Forelimb muscle (tissue), 1 donor: ENCODE results near the gene ASZ1. TPM values are rescaled to one million over a fixed set of nuclear protein-coding genes. Genes with fewer than 3 reads are reported as not detected.

Experiments
- DNase-seq: peaks from one replicate; pipeline ENCODE4 v3.0.0-alpha.2; 2013; ENCODE audit warnings: low read depth
- polyA plus RNA-seq: library from polyadenylated mRNA; unstranded; fragments of 120-200 nt; gene quantifications from one replicate; pipeline ENCODE4 v1.2.1, GENCODE V29; 2013; ENCODE audit not compliant: insufficient read length

ASZ1 gene
- polyA plus RNA-seq, 1 donor, result not detected

DNA sequence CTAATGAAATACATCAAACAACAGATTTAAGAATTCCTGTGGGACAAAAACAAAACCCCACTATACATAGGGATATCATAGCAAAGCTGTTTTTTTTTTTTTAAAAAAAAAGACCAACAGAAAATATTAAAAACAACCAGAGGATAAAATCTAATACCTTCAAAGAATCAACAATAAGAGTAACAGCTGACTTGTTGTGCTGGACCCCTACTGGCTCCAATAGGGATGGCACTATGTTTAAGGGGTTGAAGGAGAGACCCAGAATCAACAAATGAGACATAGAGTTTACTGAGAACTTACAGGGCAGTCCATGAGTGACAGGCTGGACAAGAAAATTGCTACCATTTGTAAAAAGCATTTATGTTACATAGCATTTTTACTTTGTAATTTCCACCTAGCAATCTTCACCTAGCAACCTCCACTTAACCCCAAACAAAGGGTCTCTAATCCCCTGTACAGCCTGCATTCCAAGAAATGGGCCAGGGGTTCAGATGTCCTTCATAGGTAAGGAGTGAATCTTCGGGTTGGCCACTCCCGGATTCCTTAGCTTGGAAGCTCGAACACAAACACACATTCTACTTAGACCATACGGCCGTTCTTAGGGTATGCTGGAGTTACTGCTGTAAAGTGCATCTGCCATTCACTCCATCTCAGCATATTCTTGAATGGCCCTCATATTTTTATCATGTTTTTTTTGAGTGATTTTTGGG is 25.8 kb downstream of the ASZ1 start:
- DNase-seq, result no peak

DNA sequence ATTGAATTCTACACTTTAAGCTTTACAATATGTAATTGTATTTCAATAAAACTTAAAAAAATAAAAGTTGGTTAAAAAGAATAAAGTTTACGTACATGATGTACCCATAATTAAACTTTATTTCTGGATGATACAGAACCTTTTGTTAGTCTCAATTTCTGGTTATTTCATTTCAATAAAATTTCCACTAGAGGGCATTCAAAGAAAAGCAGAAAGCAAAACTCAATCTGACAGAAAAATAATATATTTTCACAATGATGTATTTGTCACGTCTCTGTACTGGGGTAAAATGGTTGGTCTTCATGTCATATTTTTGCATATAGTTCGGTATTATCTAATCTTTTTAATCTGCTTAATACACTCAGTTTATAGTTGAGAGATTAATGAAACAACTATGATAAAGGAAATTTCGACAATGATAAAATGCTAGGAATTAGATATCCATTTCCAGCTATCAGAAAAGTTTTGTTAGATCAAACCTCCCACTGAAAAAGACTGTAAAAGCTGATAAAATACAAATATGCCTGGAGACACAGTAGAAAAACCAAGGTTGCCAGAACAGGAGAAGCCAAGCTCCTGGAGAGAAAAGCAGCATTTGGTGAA is 27.4 kb downstream of the ASZ1 start:
- no peak for DNase-seq

DNA sequence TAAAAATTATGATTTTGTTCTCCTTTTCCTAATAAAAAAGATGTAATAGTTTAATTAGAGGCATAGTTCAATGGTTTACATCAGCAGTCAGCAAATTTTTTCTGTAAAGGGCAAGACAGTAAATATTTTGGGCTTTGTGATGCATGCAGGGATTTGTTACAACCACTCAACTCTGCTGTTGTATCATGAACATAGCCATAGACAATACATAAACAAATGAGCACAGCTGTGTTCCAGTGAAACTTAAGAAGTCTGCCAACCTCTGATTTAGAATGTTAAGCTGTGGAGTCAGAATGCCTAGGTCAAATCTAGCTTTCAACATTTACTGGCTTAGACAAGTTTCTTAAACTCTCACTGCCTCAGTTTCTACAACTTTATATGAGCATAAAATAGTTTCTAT is 31.6 kb downstream of the ASZ1 start:
- DNase-seq, result no peak

DNA sequence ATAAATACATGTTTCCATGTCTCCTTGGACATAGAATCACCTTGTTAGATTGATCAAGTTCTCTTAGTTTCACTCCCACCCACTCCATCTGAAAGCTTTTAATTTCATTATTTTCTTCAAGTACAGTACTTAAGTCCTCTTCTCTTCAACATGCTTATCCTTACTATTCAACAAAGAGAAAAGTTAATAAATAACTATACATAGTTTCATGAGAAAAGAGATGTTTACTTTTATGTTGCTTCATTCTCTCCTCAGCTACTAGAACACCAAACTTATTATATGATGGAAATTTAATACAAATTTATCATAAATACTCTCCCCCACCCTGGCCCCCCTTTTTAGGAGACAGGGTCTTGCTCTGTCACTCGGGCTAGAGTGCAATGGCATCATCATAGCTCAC is 33.5 kb downstream of the ASZ1 start:
- DNase-seq, result no peak

DNA sequence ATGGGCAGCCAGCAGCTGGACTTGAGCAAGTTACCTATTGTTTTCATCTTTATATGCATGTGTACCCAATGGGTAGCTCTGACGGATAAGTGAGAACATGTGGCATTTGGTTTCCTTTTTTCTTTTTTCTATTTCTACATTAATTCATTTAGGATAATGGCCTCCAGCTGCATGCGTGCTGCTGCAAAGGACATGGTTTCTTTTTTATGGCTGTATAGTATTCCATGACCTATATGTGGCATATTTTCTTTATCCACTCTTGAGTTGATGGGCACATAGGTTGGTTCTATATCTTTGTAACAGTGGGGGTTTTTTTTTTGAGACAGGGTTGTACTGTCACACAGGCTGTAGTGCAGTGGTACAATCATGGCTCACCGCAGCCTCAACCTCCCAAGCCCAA is 37.4 kb downstream of the ASZ1 start:
- DNase-seq, result no peak

DNA sequence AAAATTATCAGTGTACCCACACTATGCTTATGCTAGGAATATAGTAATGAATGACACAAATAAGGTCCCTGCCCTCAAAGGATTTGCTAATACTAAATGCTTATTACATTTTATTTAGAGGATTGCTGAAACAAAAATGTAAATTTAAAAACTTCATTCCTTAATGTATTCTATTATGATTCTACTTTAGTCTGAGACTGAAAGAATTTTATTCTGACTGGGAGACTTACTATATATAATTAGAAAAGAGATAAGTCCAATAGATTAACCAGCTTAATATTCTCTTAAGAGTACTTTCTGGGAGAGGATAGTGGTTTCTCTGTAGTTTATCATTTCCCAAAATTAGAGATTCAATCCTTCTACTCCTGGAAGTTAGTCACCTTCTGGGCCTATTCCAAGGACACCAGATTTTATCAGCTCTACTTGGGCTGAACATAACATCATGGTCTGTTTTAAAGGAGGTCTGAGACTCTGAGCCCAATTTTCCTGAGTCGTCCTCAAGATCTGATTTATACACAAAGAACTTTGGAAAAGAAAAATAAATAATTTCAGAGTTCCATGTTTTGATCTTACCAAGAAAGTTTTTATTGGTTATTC is 41.1 kb downstream of the ASZ1 start:
- DNase-seq, result no peak

DNA sequence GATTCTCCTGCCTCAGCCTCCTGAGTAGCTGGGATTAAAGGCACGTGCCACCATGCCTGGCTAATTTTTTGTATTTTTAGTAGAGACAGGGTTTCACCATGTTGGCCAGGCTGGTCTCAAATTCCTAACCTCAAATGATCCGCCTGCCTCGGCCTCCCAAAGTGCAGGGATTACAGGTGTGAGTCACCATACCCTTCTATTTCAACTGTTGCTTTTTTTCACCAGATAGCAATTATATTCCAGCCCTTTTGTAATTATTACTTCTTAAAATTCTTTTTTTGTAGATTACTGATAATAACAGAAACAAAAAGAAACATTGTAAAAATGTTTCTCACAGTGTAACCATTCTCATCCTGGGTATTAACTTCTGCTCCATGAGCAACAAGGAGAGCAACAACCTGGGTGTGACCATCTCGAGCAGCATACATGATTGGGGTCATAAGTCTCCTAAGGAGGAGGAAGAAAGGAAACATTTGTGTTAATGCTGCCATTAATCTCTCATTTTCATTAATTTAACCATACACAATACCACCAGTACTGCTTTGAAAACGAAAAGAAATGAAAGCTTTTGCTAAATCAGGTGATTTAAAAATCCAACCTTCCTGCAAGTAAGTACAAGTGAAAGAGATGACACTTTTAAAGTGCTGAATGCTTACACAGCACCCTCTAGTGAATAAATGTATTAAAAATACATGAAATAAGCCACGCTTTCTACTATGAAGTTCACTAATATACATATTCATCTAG is 41.8 kb downstream of the ASZ1 start:
- no peak for DNase-seq

DNA sequence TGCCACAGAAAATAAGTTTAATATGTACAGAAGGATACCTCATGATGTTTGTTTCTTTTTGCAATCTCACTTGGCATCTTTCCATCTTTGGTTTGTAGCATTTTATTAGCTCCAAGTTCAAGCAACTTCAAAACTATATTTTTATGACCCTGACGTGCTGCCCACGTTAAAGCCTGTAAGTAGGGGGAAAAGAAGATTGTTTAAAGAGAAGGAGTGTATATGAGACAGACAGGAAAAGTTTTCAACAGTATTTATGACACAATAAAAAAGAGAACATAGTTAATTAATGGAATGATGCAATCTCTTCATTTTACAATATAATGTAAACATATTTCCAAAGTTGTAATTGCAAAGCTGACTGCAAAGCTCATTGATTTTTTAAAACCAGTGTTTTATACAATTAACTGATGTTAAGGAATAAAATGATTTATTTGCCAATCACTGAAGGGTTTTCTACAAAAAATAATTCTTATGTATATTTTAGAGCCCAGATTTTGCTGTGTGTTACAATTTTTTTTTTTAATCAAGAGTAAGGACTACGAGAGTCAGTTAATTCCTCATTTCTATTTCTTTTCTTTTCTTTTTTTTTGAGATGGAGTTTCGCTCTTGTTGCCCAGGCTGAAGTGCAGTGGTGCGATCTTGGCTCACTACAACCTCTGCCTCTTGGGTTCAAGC is 42.5 kb downstream of the ASZ1 start:
- DNase-seq, result no peak

DNA sequence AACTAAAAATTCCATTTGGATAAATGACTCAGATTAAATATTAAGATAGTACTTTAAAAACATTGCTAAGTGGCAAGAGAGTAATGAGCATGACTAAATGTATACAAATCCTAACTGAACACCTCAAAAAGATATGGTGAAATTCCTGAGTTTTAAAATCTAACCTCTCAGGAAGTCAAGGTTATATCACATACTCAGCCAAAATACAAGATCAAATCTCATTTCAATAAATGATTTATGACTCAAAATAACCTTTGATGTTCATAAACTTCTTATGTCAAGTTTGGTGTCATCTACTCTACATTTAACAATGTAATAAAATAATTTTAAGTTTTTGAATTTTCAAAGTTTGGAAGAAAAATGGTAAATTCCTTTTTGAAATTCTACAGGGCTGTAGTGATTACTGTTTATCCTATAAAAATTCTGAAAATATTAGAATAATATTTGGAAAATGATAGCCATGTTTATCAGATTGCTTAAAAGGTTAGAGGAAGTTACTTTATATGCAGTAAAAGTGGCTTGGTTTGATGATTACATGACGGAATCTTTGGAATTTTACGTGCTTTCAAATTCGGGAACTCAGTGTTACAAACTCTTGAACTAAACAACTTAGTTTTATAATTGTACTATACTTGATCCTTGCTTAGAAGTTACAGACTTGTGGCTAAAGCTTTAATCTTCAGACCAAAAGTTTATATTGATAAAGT is 43.7 kb downstream of the ASZ1 start:
- no peak for DNase-seq

DNA sequence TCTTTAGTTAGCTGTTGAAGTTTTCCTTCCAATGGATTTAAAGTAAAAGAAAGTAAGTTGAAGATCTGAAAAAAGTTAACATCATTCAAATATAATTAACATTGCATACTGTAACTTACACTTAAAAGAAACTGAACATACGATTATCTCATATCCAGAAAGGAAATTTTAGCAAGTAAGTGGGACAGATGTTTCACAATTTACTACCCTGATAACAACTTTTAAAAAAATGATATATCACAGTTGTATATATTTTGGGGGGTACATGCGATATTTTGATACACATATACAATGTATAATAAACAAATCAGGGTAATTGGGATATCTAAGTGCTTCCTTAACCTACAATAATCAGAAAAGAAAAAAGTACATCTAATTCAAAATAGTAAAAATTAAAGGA is 44.2 kb downstream of the ASZ1 start:
- no peak for DNase-seq

DNA sequence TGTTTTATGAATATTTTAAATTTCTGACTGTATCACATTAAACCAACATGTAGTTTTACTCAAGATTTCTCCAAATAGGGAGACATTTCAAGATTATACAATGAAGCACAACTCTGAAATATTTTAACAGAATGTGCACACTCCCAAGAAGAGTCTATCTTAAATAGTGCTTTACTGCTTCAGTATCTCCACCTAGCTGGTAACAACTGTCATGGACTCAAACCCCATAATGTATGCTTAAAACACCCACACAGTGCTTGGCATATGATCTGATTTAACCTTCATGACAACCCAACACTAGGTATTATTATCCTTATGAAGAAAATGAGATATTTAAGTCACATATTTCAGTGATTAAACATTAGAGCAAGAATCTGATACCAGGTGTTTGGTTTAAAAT is 45.9 kb downstream of the ASZ1 start:
- DNase-seq, result no peak

DNA sequence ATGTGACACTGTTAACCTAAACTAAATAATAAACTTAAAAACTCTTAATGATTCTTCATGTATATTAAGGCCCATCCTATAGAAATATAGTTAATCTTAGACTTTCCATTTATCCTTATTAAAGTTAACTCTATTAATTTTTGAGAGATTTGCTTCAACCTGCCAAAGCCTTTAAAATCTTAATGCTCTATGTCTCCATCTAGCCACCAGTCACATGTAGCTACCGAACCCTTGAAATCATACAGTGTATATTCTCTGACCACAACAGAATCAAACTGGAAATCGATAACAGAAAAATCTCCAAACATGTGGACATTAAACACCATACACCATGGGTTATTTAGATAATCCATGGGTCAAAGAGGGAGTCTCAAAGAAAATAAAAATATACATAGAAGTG is 51.9 kb downstream of the ASZ1 start:
- no peak for DNase-seq

DNA sequence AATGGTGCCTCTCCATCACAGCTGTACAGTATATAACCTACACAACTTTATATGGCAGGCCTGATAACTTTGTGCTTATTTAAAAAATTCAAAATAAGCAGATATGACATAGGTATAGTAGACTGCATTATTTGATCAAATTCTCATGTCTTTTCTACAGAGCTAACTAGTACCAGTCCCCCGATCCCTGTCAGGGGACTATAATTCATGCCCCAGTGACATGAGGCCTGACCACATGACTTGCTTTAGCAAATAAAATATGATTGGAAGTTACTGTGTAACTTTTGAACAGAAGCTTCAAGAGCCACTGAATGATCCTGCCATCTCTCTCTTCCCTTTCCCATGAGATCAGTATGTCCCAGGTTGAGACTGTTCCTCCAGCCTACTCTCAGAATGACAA is 55.2 kb downstream of the ASZ1 start:
- no peak for DNase-seq

DNA sequence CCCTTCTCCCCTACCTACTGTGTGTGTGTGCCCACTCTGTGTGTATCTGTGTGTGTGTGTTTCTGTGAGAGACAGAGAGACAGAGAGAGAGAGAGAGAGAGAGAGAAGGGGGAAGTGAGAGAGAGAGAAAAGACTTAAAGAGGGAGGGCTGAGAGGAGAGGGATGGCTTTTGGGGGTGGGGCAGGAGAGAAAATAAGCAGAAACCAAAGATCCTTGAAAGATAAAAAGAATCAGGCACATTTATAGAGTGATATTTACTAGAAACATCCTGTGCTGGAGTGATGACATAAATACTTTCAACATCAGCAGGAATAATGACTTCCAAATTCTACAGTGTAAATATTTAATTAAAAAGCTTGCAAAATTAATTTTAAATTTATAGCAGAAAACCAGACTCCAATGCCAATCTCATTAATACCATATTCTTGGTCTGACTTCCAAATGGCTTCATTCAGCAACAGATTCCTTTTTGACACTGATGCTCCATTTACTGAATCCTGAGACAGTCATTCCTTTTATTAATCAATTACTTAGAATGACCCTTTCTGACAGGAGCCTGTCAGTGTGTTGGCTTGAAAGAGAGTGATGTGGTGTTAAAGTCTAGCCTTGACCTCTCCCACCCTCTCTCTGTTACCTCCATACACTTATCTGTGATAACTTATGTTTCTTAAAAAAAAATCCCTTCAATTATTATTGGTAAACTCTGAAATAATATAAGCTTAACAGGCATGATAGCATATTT is 62.8 kb downstream of the ASZ1 start:
- DNase-seq, result no peak

DNA sequence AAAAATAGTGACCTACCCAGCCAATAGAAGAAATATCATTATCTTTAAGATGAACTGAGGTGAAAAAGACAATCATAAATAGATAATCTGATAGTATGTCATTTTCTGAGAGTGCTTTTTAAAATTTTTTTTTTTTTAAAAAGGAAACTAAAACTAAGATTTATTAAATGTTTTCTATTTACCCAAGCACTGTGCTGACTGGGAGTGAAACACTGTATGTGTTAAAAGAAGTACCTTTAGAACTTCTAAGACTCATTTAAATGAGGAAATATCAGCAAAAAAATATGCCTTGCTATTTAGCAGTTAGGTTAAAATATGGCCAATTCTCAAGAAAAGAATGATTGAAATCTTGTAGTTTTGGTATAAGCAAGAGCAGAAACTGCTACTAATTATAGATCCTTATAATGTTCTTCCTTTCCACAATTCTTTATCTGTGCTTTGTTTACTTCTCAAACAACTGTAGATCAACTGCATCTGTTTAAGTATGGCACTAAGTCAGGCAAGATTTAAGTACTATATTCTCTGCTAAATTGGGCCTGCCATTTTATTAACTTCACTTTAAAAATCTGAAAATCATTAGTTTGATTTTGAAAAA is 64.9 kb downstream of the ASZ1 start:
- no peak for DNase-seq

DNA sequence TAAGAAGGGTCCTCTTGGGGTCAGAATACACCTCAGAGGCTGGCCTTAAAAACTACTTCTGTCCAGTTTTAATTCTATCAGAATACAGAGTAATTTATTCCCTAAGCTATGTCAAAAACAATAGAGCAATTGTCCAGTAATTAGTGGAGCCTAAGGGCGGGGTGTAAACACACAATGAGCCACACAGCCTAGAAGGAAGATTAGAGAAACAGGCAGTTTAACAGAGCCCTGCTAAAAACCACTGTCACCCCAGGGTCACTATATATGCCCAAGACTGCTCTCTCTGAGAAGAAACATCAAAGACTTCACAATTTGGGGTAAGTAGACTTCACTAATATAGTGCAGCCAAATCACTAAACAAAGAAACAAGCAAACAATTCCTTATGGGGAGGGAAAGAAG is 77.3 kb downstream of the ASZ1 start:
- no peak for DNase-seq

DNA sequence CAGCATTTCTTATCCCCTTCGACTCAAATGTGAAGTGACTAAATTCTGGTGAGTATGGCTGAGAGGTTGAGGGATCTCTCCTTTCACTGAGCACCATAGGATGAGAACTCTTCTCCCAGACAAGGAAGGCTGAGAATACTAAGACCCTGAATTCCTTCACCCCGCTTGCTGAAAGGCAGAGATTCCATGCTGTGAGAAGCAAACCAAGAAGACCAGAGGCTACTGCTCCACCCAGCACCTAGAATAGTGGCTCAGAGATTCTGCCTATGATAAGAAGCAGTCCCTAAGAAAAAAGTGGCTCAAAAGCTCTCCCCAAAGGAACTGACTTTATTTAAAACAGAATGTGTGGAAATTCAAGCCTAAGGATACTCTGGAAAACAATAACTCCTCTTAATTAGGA is 77.7 kb downstream of the ASZ1 start:
- no peak for DNase-seq

DNA sequence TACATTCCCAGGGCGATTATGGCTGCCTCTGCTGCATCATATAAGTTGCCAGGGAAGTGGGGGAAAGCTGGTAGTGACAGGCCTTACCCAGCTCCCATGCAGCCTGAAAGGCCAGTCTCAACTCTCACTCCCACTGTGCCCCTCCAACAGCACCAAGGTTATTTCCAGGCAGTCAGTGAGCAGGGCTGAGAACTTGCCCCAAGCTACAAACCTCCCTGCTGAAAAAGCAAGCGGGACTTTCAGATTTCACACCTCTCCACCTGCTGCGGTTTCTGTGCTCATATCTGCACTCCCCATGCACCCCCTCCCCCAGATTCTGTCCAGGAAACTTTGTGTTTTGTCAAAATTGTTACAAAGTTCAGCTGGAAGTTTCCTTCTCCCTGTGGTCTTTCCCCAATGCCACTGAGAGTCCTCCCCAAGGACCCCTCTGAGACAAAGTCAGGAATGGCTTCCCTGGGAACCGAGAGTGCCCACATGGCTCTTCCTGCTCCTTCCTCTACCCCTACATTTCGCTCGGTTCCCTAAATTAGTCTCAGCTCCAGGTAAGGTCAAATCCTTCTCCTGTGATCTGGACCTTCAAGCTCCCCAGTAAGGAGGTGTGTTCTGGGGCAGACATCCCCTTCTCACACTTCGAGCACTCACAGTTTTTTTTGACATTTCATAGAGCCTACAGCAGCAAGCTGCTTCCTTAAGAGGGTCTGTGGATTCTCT is 79.2 kb downstream of the ASZ1 start:
- no peak for DNase-seq

DNA sequence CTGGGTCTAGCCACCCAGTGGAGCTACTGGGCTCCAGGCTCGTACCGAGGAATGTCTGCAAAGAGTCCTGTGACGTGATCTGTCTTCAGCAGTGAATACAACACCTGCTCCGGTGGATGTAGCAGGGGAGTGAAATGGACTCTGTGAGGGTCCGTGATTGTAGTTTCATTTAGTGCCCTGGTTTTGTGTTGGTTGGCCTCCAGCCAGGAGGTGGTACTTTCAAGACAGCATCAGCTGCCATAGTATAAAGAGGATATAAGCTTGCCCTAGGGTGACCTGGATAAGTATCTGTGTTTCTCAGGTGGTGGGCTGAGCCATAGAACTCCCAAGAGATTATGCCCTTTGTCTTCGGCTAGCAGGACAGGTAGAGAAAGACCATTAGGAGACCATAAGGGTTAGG is 79.8 kb downstream of the ASZ1 start:
- no peak for DNase-seq

DNA sequence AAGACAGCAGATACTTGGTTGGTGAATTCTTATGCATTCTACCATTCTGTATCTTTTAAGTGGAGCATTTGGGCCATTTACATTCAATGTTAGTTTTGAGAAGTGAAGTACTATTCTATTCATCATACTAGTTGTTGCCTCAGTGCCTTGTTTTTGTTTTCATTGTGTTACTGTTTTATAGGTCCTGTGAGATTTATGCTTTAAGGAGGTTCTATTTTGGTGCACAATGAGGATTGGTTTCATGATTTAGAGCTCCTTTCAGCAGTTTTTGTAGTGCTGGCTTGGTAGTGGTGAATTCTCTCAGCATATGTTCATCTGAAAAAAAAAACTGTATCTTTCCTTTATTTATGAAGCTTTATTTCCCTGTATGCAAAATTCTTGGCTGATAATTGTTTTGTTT is 81.1 kb downstream of the ASZ1 start:
- no peak for DNase-seq
